Measurements from ENCODE around the gene NUP37.
"Not testable (repeated sequence)": the region's sequence is repeated elsewhere in the genome, so short reads cannot be mapped to it uniquely, and the experiment has no call there.

DNA sequence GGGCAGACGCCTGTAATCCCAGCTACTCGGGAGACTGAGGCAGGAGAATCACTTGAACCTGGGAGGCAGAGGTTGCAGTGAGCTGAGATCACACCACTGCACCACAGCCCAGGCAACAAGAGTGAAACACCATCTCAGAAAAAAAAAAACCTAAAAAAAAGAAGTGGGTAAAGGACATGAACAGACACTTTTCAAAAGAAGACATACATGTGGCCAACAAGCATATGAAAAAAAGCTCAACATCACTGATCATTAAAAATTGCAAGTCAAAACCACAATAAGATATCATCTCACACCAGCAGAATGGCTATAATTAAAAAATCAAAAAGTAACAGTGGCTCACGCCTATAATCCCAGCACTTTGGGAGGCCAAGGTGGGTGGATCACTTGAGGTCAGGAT is 10.8 kb upstream of the NUP37 start:
- TF ChIP-seq YY1 (IDR thresholded peaks at IDR 0.05; ENCODE audit: low read depth, low read length); POLR2A (IDR thresholded peaks at IDR 0.05; ENCODE audit: control extremely low read depth in 1 of 2, low read depth in 2 of 2, low read length in 2 of 2): not testable (repeated sequence)
